ENCODE measurements around the gene PXDC1. TPM values are rescaled to one million over a fixed set of nuclear protein-coding genes. Genes with fewer than 3 reads are reported as not detected.

Gene PXDC1
- total RNA-seq, 1 donor from 2014 or later, result 41.0 TPM

GRCh38 chr6:3766214-3766613 is 14.7 kb upstream of the PXDC1 start:
- H3K36me3 Mint-ChIP-seq (ENCODE audit: low read depth, unreplicated experiment), result no peaks in the 10 kb centered on the region

DNA sequence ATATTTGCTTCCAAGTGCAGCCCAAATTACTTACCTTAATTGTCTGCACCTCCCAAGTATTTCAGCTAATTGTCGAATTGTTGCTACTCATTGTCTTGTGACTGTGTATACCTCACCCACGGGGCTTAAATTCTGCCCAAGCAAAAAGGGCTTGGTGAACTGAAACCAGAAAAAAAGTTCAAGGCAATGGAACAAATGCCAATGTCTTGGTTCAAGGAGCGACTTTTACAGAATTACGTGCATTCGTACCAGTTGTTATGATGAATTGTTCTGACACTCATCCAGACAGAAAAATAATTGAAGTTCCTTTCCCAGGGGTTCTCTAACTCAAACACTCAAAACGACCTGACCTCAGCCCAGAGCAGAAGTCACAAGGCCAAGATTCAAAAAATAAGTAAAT is 13.9 kb upstream of the PXDC1 start:
- peaks cover 17% of the 10 kb centered on the region for H3K4me1 Mint-ChIP-seq (ENCODE audit: unreplicated experiment)
- H3K4me3 Mint-ChIP-seq (ENCODE audit: unreplicated experiment), result no peak overlapping the region
- no peak for DNase-seq (ENCODE audit: low spot score)
- peaks cover 2% of the 10 kb centered on the region for H3K27me3 Mint-ChIP-seq (ENCODE audit: unreplicated experiment)
- no peak overlapping the region for H3K27ac Mint-ChIP-seq (ENCODE audit: unreplicated experiment)
- H3K9me3 Mint-ChIP-seq (ENCODE audit: unreplicated experiment), result no peaks in the 10 kb centered on the region
- TF ChIP-seq, protein P1, sequence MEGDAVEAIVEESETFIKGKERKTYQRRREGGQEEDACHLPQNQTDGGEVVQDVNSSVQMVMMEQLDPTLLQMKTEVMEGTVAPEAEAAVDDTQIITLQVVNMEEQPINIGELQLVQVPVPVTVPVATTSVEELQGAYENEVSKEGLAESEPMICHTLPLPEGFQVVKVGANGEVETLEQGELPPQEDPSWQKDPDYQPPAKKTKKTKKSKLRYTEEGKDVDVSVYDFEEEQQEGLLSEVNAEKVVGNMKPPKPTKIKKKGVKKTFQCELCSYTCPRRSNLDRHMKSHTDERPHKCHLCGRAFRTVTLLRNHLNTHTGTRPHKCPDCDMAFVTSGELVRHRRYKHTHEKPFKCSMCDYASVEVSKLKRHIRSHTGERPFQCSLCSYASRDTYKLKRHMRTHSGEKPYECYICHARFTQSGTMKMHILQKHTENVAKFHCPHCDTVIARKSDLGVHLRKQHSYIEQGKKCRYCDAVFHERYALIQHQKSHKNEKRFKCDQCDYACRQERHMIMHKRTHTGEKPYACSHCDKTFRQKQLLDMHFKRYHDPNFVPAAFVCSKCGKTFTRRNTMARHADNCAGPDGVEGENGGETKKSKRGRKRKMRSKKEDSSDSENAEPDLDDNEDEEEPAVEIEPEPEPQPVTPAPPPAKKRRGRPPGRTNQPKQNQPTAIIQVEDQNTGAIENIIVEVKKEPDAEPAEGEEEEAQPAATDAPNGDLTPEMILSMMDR (IDR thresholded peaks at IDR 0.05; ENCODE audit: unreplicated experiment), result no peak
- no peaks in the 10 kb centered on the region for H3K36me3 Mint-ChIP-seq (ENCODE audit: low read depth, unreplicated experiment)

More at GRCh38 chr6:3766214-3766613, 14.7 kb upstream of the PXDC1 start:
- DNase-seq (ENCODE audit: low spot score), result no peak
- no peak overlapping the region for H3K27ac Mint-ChIP-seq (ENCODE audit: unreplicated experiment)
- no peaks in the 10 kb centered on the region for H3K9me3 Mint-ChIP-seq (ENCODE audit: unreplicated experiment)
- H3K27me3 Mint-ChIP-seq (ENCODE audit: unreplicated experiment), result no peaks in the 10 kb centered on the region
- H3K4me3 Mint-ChIP-seq (ENCODE audit: unreplicated experiment), result no peak overlapping the region
- H3K4me1 Mint-ChIP-seq (ENCODE audit: unreplicated experiment), result peaks cover 17% of the 10 kb centered on the region
- TF ChIP-seq, protein P1 (IDR thresholded peaks at IDR 0.05; ENCODE audit: unreplicated experiment), result no peak

- Mint-ChIP-seq H3K36me3 (ENCODE audit: low read depth, unreplicated experiment) (no peaks in the 10 kb centered on the region), H3K9me3 (ENCODE audit: unreplicated experiment) (no peaks in the 10 kb centered on the region), H3K27me3 (ENCODE audit: unreplicated experiment) (peaks cover 2% of the 10 kb centered on the region), H3K4me1 (ENCODE audit: unreplicated experiment) (peaks cover 17% of the 10 kb centered on the region), H3K27ac (ENCODE audit: unreplicated experiment) (no peak overlapping the region), H3K4me3 (ENCODE audit: unreplicated experiment) (no peak overlapping the region)
- TF ChIP-seq, protein P1 (IDR thresholded peaks at IDR 0.05; ENCODE audit: unreplicated experiment), result no peak
- no peak for DNase-seq (ENCODE audit: low spot score)
Observed at GRCh38 chr6:3764516-3765335, 13.2 kb upstream of the PXDC1 start.

- Mint-ChIP-seq H3K9me3 (ENCODE audit: unreplicated experiment) (no peaks in the 10 kb centered on the region), H3K36me3 (ENCODE audit: low read depth, unreplicated experiment) (no peaks in the 10 kb centered on the region), H3K4me1 (ENCODE audit: unreplicated experiment) (peaks cover 17% of the 10 kb centered on the region), H3K27ac (ENCODE audit: unreplicated experiment) (no peak overlapping the region), H3K4me3 (ENCODE audit: unreplicated experiment) (no peak overlapping the region), H3K27me3 (ENCODE audit: unreplicated experiment) (peaks cover 2% of the 10 kb centered on the region)
- TF ChIP-seq, protein P1 (IDR thresholded peaks at IDR 0.05; ENCODE audit: unreplicated experiment), result no peak
- DNase-seq (ENCODE audit: low spot score), result no peak
Observed at GRCh38 chr6:3762852-3763251, 11.3 kb upstream of the PXDC1 start.

GRCh38 chr6:3762359-3762758 is 10.8 kb upstream of the PXDC1 start:
- no peaks in the 10 kb centered on the region for H3K36me3 Mint-ChIP-seq (ENCODE audit: low read depth, unreplicated experiment)
- no peak overlapping the region for H3K27ac Mint-ChIP-seq (ENCODE audit: unreplicated experiment)
- no peak overlapping the region for H3K4me3 Mint-ChIP-seq (ENCODE audit: unreplicated experiment)
- DNase-seq (ENCODE audit: low spot score), result no peak
- TF ChIP-seq, protein P1 (IDR thresholded peaks at IDR 0.05; ENCODE audit: unreplicated experiment), result no peak
- H3K27me3 Mint-ChIP-seq (ENCODE audit: unreplicated experiment), result peaks cover 2% of the 10 kb centered on the region
- peaks cover 17% of the 10 kb centered on the region for H3K4me1 Mint-ChIP-seq (ENCODE audit: unreplicated experiment)
- no peaks in the 10 kb centered on the region for H3K9me3 Mint-ChIP-seq (ENCODE audit: unreplicated experiment)
